Vagina (tissue), 2 donors: ENCODE data around the gene COG6.

ENCODE experiments used
- POLR2A ChIP-seq, 2 donors: fragments of 450-650 bp; IDR thresholded peaks; one replicate each; pipeline ENCODE4 v1.6.1; 2017; ENCODE audit warnings: antibody characterized with exemption in 2 of 2, mild to moderate bottlenecking in 2 of 2, moderate library complexity in 2 of 2
- POLR2AphosphoS5 ChIP-seq, 2 donors: sonication (generic); formaldehyde crosslinking; IDR thresholded peaks; one replicate each; pipeline ENCODE4 v1.9.0; 2017; ENCODE audit warnings: antibody characterized with exemption in 2 of 2, mild to moderate bottlenecking in 2 of 2, low read depth in 1 of 2; ENCODE audit not compliant: insufficient read depth in 1 of 2
- TF ChIP-seq, protein P1 (sequence below), 3 experiments: fragments of 450-650 bp in 2 of 3; fragments of 200-600 bp in 1 of 3; sonication (generic) in 1 of 3; IDR thresholded peaks; one replicate each; pipeline ENCODE4 v1.5.1; 2017 to 2019; ENCODE audit warnings: antibody characterized with exemption in 3 of 3, mild to moderate bottlenecking in 2 of 3, moderate library complexity in 2 of 3

DNA sequence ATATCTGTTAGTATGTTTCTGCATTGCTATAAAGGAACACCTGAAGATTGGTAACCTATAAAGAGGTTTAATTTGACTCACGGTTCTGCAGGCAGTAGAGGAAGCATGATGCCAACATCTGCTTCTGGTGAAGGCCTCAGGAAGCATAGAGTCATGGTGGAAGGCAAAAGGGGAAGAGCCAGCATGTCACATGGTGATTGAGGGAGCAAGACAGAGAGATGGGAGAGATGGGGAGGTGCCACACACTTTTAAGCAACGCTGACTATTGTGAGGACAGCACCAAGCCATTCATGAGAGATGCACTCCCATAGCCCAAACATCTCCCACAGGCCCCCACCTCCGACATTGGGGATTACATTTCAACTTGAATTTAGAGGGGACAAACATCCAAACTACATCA lies 32.8 kb downstream of the COG6 start:
- TF ChIP-seq, protein P1, sequence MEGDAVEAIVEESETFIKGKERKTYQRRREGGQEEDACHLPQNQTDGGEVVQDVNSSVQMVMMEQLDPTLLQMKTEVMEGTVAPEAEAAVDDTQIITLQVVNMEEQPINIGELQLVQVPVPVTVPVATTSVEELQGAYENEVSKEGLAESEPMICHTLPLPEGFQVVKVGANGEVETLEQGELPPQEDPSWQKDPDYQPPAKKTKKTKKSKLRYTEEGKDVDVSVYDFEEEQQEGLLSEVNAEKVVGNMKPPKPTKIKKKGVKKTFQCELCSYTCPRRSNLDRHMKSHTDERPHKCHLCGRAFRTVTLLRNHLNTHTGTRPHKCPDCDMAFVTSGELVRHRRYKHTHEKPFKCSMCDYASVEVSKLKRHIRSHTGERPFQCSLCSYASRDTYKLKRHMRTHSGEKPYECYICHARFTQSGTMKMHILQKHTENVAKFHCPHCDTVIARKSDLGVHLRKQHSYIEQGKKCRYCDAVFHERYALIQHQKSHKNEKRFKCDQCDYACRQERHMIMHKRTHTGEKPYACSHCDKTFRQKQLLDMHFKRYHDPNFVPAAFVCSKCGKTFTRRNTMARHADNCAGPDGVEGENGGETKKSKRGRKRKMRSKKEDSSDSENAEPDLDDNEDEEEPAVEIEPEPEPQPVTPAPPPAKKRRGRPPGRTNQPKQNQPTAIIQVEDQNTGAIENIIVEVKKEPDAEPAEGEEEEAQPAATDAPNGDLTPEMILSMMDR (IDR thresholded peaks at IDR 0.05): no peak
- no peak for TF ChIP-seq POLR2A (IDR thresholded peaks at IDR 0.05)
- TF ChIP-seq POLR2AphosphoS5 (IDR thresholded peaks at IDR 0.05; ENCODE audit: insufficient read depth in 1 of 2, low read depth in 1 of 2): no peak
